Liver (tissue), 3 donors: ENCODE measurements around the gene UBAP1L.

Source experiments
- ATF3 ChIP-seq: IDR thresholded peaks from 2 replicates; pipeline ENCODE4 v1.6.1; 2016; ENCODE audit warnings: antibody characterized with exemption
- EGR1 ChIP-seq, 2 donors: IDR thresholded peaks; 2 replicates each; pipeline ENCODE4 v1.6.1; 2016 to 2018; ENCODE audit warnings: antibody characterized with exemption in 2 of 2, low read depth in 2 of 2
- GABPA ChIP-seq, 2 donors: IDR thresholded peaks in 1 of 2; conservative IDR thresholded peaks in 1 of 2; 2 replicates each; pipeline ENCODE4 v1.6.1; 2016; ENCODE audit warnings: antibody characterized with exemption in 2 of 2, mild to moderate bottlenecking in 1 of 2, moderate library complexity in 1 of 2
- JUND ChIP-seq, 2 donors: IDR thresholded peaks; 2 replicates each; pipeline ENCODE4 v1.6.1; 2016; ENCODE audit warnings: antibody characterized with exemption in 2 of 2
- MAX ChIP-seq: IDR thresholded peaks from 2 replicates; pipeline ENCODE4 v1.6.1; 2016; ENCODE audit warnings: antibody characterized with exemption
- RAD21 ChIP-seq, 2 donors: IDR thresholded peaks; 2 replicates each; pipeline ENCODE4 v1.6.1; 2016; ENCODE audit warnings: antibody characterized with exemption in 2 of 2, mild to moderate bottlenecking in 2 of 2
- RXRA ChIP-seq, 2 donors: IDR thresholded peaks; 2 replicates each; pipeline ENCODE4 v1.6.1; 2017 to 2018; ENCODE audit warnings: antibody characterized with exemption in 2 of 2, mild to moderate bottlenecking in 1 of 2
- SP1 ChIP-seq: IDR thresholded peaks from 2 replicates; pipeline ENCODE4 v1.6.1; 2018; ENCODE audit warnings: antibody characterized with exemption, mild to moderate bottlenecking
- TAF1 ChIP-seq: conservative IDR thresholded peaks from 2 replicates; pipeline ENCODE4 v1.6.1; 2016; ENCODE audit warnings: antibody characterized with exemption, mild to moderate bottlenecking
- YY1 ChIP-seq: IDR thresholded peaks from 2 replicates; pipeline ENCODE4 v1.6.1; 2016; ENCODE audit warnings: antibody characterized with exemption, mild to moderate bottlenecking
- TF ChIP-seq, protein P1 (sequence below): fragments of 150-350 bp; IDR thresholded peaks from 2 replicates; pipeline ENCODE4 v1.5.1; 2017; ENCODE audit warnings: improper control_type of control experiment, low read depth, low read length; ENCODE audit not compliant: missing input control
- TF ChIP-seq, protein P2 (sequence below): IDR thresholded peaks from 2 replicates; pipeline ENCODE4 v1.6.1; 2016; ENCODE audit warnings: antibody characterized with exemption, mild to moderate bottlenecking
- donor health status: healthy.
- donor health status: healthy.

GRCh38 chr15:65052956-65053355, 62.0 kb downstream of the UBAP1L start:
- TF ChIP-seq TAF1 (no peak), RXRA (IDR thresholded peaks at IDR 0.05) (no peak), RAD21 (IDR thresholded peaks at IDR 0.05) (no peak), ATF3 (no peak), JUND (IDR thresholded peaks at IDR 0.05) (no peak), SP1 (no peak), GABPA (IDR thresholded peaks at IDR 0.05 in 1 of 2, conservative IDR thresholded peaks at IDR 0.05 in 1 of 2) (no peak), MAX (no peak), YY1 (no peak), EGR1 (IDR thresholded peaks at IDR 0.05; ENCODE audit: low read depth in 2 of 2) (no peak)
- TF ChIP-seq, protein P1, sequence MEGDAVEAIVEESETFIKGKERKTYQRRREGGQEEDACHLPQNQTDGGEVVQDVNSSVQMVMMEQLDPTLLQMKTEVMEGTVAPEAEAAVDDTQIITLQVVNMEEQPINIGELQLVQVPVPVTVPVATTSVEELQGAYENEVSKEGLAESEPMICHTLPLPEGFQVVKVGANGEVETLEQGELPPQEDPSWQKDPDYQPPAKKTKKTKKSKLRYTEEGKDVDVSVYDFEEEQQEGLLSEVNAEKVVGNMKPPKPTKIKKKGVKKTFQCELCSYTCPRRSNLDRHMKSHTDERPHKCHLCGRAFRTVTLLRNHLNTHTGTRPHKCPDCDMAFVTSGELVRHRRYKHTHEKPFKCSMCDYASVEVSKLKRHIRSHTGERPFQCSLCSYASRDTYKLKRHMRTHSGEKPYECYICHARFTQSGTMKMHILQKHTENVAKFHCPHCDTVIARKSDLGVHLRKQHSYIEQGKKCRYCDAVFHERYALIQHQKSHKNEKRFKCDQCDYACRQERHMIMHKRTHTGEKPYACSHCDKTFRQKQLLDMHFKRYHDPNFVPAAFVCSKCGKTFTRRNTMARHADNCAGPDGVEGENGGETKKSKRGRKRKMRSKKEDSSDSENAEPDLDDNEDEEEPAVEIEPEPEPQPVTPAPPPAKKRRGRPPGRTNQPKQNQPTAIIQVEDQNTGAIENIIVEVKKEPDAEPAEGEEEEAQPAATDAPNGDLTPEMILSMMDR: no peak
- TF ChIP-seq, protein P2, sequence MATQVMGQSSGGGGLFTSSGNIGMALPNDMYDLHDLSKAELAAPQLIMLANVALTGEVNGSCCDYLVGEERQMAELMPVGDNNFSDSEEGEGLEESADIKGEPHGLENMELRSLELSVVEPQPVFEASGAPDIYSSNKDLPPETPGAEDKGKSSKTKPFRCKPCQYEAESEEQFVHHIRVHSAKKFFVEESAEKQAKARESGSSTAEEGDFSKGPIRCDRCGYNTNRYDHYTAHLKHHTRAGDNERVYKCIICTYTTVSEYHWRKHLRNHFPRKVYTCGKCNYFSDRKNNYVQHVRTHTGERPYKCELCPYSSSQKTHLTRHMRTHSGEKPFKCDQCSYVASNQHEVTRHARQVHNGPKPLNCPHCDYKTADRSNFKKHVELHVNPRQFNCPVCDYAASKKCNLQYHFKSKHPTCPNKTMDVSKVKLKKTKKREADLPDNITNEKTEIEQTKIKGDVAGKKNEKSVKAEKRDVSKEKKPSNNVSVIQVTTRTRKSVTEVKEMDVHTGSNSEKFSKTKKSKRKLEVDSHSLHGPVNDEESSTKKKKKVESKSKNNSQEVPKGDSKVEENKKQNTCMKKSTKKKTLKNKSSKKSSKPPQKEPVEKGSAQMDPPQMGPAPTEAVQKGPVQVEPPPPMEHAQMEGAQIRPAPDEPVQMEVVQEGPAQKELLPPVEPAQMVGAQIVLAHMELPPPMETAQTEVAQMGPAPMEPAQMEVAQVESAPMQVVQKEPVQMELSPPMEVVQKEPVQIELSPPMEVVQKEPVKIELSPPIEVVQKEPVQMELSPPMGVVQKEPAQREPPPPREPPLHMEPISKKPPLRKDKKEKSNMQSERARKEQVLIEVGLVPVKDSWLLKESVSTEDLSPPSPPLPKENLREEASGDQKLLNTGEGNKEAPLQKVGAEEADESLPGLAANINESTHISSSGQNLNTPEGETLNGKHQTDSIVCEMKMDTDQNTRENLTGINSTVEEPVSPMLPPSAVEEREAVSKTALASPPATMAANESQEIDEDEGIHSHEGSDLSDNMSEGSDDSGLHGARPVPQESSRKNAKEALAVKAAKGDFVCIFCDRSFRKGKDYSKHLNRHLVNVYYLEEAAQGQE: no peak
